ENCODE measurements around the gene IL1A. TPM values are rescaled to one million over a fixed set of nuclear protein-coding genes. Genes with fewer than 3 reads are reported as not detected.

The IL1A gene
- total and polyA plus RNA-seq, 9 of the 15 experiments (the other 6 are each of a cell fraction or from before 2014, with no cell fraction given), result 0.03 to 0.27 (median 0.14) TPM; not detected in 2

GRCh38 chr2:112787729-112788393, 3.6 kb upstream of the IL1A start:
- in situ Hi-C loops (cut with MboI) (no loop called here), intact Hi-C loops (cut with micrococcal nuclease) (no loop called here)
- TF ChIP-seq CBFA2T3 (IDR thresholded peaks at IDR 0.05) (peak; percentile 73), EP300 (IDR thresholded peaks at IDR 0.05; ENCODE audit: low read length) (peak; percentile 41; the same call in 1 of the 2 replicates), MCM3 (IDR thresholded peaks at IDR 0.05) (no peak), ZZZ3 (IDR thresholded peaks at IDR 0.05) (no peak), ZEB2 (IDR thresholded peaks at IDR 0.05) (peak; percentile 45; the same call in 1 of the 2 replicates), ETV1 (tag; conservative IDR thresholded peaks at IDR 0.05; ENCODE audit: low read depth) (peak; percentile 32; the same call in 1 of the 2 replicates), CEBPB (tag; IDR thresholded peaks at IDR 0.05) (peak; percentile 92), KLF16 (IDR thresholded peaks at IDR 0.05) (0 out of 2 replicates have a peak, but pooled peaks have one; percentile 35), ARID1B (IDR thresholded peaks at IDR 0.05) (peak; percentile 62), TAL1 (IDR thresholded peaks at IDR 0.05) (peak; percentile 44), TEAD4 (IDR thresholded peaks at IDR 0.05; ENCODE audit: low read length) (peak; percentile 69), TEAD4 (CRISPR knock-in tag; IDR thresholded peaks at IDR 0.05; ENCODE audit: borderline replicate concordance) (no peak), CEBPG (CRISPR knock-in tag; IDR thresholded peaks at IDR 0.05) (peak; percentile 44; the same call in 1 of the 2 replicates), CEBPG (tag; conservative IDR thresholded peaks at IDR 0.05 in 1 of 2, IDR thresholded peaks at IDR 0.05 in 1 of 2) (peak; percentile 84 to 93), TRIM24 (IDR thresholded peaks at IDR 0.05) (peak; percentile 69 to 72; a peak in 3 of 4 replicates), SMARCE1 (IDR thresholded peaks at IDR 0.05) (peak; percentile 63; the same call in 1 of the 2 replicates), MTA1 (IDR thresholded peaks at IDR 0.05; ENCODE audit: borderline replicate concordance) (peak; percentile 53; the same call in 1 of the 2 replicates), TCF3 (CRISPR knock-in tag; IDR thresholded peaks at IDR 0.05) (no peak), JUND (IDR thresholded peaks at IDR 0.05; ENCODE audit: borderline replicate concordance, low read depth, low read length) (no peak), JUND (tag; IDR thresholded peaks at IDR 0.05; ENCODE audit: borderline replicate concordance, low read depth, low read length) (peak; percentile 33; the same call in 1 of the 3 replicates), SPI1 (IDR thresholded peaks at IDR 0.05; ENCODE audit: borderline replicate concordance, low read depth, low read length) (peak; percentile 86), CBFA2T2 (conservative IDR thresholded peaks at IDR 0.05) (peak; percentile 45), RCOR1 (IDR thresholded peaks at IDR 0.05; ENCODE audit: borderline replicate concordance in 1 of 2, low read depth in 2 of 2, low read length in 2 of 2) (peak in 1 of 2 experiments; percentile 52; a peak in 1 of 4 replicates)
- TF ChIP-seq, protein P1, sequence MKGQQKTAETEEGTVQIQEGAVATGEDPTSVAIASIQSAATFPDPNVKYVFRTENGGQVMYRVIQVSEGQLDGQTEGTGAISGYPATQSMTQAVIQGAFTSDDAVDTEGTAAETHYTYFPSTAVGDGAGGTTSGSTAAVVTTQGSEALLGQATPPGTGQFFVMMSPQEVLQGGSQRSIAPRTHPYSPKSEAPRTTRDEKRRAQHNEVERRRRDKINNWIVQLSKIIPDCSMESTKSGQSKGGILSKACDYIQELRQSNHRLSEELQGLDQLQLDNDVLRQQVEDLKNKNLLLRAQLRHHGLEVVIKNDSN (CRISPR knock-in tag; IDR thresholded peaks at IDR 0.05), result no peak
- BruUV-seq (replicated peaks), result no TSS peak
- H3K4me1 ChIP-seq (replicated peaks in 1 of 2; ENCODE audit: control insufficient read depth in 2 of 2, insufficient read depth in 2 of 2, low read length in 2 of 2), result peaks cover 0 to 35% of the 10 kb centered on the region in 2 experiments; a peak in 4 of 5 replicates
- no peak overlapping the region for H3K4me3 ChIP-seq
- H3K36me3 ChIP-seq (ENCODE audit: control insufficient read depth, insufficient read depth, low read length), result no peaks in the 10 kb centered on the region
- H4K20me1 ChIP-seq (replicated peaks; ENCODE audit: control insufficient read depth, insufficient read depth, low read length), result no peaks in the 10 kb centered on the region
- 46% methylated on average over 4 of the region's 4 CpGs for WGBS (ENCODE audit: insufficient coverage, low coverage, missing lambda C conversion rate)
- H3K9me3 ChIP-seq (replicated peaks; ENCODE audit: control insufficient read depth, insufficient read depth, low read depth, low read length), result no peaks in the 10 kb centered on the region
- no peak overlapping the region for H2AFZ ChIP-seq (ENCODE audit: low read depth, low read length)
- H3K27me3 ChIP-seq (ENCODE audit: control insufficient read depth in 2 of 2, insufficient read depth in 2 of 2, low read length in 2 of 2), result no peaks in the 10 kb centered on the region
- ChIA-PET POLR2A (interaction anchor here (0.6 to 1.0 kb wide), 3 partner anchors 9 to 142 kb away, joined by 3 read pairs; partner anchors contain the start of gene SLC20A1), CTCF (ENCODE audit: low intra/inter-chr PET ratio) (no interaction called here)
- H3K79me2 ChIP-seq (ENCODE audit: control insufficient read depth, insufficient read depth, low read length), result no peaks in the 10 kb centered on the region
- H3K4me2 ChIP-seq (ENCODE audit: insufficient read depth, low read length), result no peak overlapping the region
- peak; percentile 54 for FAIRE-seq
- H3K9ac ChIP-seq (ENCODE audit: insufficient read depth in 1 of 2, low read depth in 2 of 2, low read length in 2 of 2), result no peak overlapping the region
- no peak for DNase-seq (ENCODE audit: extremely low read depth in 1 of 4, low spot score in 3 of 4)
- H3K9me1 ChIP-seq (ENCODE audit: control insufficient read depth, insufficient read depth, low read length), result no peaks in the 10 kb centered on the region
- ATAC-seq, result peak; percentile 8; the same call in 1 of the 3 replicates
- H3K27ac ChIP-seq (ENCODE audit: extremely low read depth, low read depth, low read length), result no peak overlapping the region

Data from K562 (cell line).